ENCODE measurements around the gene DNASE1L3. TPM values are rescaled to one million over a fixed set of nuclear protein-coding genes. Genes with fewer than 3 reads are reported as not detected.
A peak's percentile ranks its signal among the peaks of the same experiment; 100 is the strongest.

Gene DNASE1L3
- total and polyA plus RNA-seq, 2 experiments from 2014 or later = not detected

- TF ChIP-seq NANOG (IDR thresholded peaks at IDR 0.05; ENCODE audit: borderline replicate concordance) (no peak), CREB1 (CRISPR knock-in tag; IDR thresholded peaks at IDR 0.05; ENCODE audit: low read depth) (no peak), POLR2AphosphoS5 (IDR thresholded peaks at IDR 0.05; ENCODE audit: low read depth) (no peak), EZH2 (IDR thresholded peaks at IDR 0.05; ENCODE audit: low read depth, unreplicated experiment) (no peak), ZNF331 (CRISPR knock-in tag; IDR thresholded peaks at IDR 0.05; ENCODE audit: low read depth) (no peak), CTCF (conservative IDR thresholded peaks at IDR 0.05; ENCODE audit: low read depth in 2 of 2) (no peak), REST (IDR thresholded peaks at IDR 0.05; ENCODE audit: unreplicated experiment) (no peak), JUNB (IDR thresholded peaks at IDR 0.05; ENCODE audit: unreplicated experiment) (no peak)
- Mint-ChIP-seq H3K4me3 (no peak overlapping the region), H3K36me3 (ENCODE audit: low read depth) (peaks cover 44% of the 10 kb centered on the region), H3K27me3 (ENCODE audit: insufficient read depth, low read depth, poor library complexity) (peaks cover 21% of the 10 kb centered on the region), H3K27ac (no peak overlapping the region), H3K9me3 (no peaks in the 10 kb centered on the region; the same call in 2 of the 3 replicates), H3K4me1 (peaks cover 9% of the 10 kb centered on the region)
- Histone ChIP-seq H3K9me2 (ENCODE audit: insufficient read depth) (no peaks in the 10 kb centered on the region), H3K36me3 (ENCODE audit: insufficient read depth) (peaks cover 7% of the 10 kb centered on the region), H4K20me1 (replicated peaks; ENCODE audit: insufficient read depth) (peaks cover 10% of the 10 kb centered on the region; the same call in 1 of the 2 replicates), H3K27me3 (ENCODE audit: insufficient read depth) (no peaks in the 10 kb centered on the region), H3K79me2 (replicated peaks; ENCODE audit: insufficient read depth) (no peaks in the 10 kb centered on the region), H3K4me1 (ENCODE audit: insufficient read depth) (peaks cover 7% of the 10 kb centered on the region), H2AFZ (no peak overlapping the region), H3K4me3 (no peak overlapping the region), H3K4me2 (no peak overlapping the region), H3K27ac (ENCODE audit: low read depth) (no peak overlapping the region), H3F3A (replicated peaks; ENCODE audit: low read depth) (0 out of 2 replicates have a peak, but pooled peaks cover 6% of the 10 kb centered on the region)
- DNase-seq (ENCODE audit: low spot score) = no peak
- no peak for ATAC-seq
Observed at GRCh38 chr3:58168498-58168897, 42.3 kb downstream of the DNASE1L3 start.

DNA sequence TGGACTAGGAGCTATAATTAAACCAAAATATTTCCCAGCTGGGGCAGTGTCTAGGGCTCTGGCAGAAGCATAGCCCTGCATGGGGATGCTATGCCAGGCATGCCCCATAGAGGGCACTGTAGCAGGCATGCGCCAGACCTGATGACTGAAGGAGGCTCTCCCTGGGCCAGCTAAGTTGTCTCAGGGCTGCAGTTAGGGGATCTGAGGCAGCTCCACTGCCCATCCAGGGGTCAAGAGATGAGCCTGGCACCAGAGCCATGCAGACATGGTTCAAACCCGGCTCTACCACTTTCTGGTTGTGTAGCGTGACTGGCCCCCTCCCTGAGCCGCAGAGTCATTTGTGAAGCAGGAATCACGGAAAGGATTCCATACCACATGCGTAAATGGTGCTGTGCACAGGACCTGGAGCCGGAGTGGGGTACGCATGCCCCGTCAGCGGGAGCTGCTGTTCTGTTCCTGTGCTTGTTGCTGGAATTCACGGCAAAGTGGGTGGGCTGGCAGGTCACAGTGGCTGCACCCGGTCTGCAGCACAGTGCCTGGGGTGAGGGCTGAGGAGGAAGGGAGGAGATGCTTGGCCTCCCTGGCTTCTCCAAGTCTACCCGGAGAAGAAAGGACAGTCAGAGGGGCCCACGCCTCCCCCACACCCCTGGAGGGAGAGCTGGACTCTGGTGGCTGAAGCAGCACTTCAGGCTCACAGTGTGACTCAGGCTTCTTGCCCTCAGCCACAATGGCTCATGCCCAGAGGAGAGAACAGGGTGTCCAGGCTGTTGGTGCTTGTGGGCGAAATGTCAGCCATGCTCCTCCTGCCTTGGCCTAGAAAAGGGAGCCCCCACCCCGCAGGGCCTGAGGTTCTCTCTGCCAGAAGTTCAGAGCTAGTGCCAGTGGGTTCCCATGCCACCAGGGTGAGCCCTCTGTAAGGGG lies 43.1 kb downstream of the DNASE1L3 start:
- Mint-ChIP-seq H3K9me3 (no peaks in the 10 kb centered on the region; the same call in 2 of the 3 replicates), H3K36me3 (ENCODE audit: low read depth) (peaks cover 49% of the 10 kb centered on the region), H3K4me1 (peaks cover under 1% of the 10 kb centered on the region; the same call in 1 of the 3 replicates), H3K27me3 (ENCODE audit: insufficient read depth, low read depth, poor library complexity) (peaks cover 18% of the 10 kb centered on the region), H3K27ac (peak overlapping the region; percentile 80), H3K4me3 (no peak overlapping the region)
- Histone ChIP-seq H2AFZ (no peak overlapping the region), H3K36me3 (ENCODE audit: insufficient read depth) (peaks cover 11% of the 10 kb centered on the region), H3F3A (replicated peaks; ENCODE audit: low read depth) (no peaks in the 10 kb centered on the region), H3K4me1 (ENCODE audit: insufficient read depth) (no peaks in the 10 kb centered on the region; the same call in none of the 2 replicates), H3K79me2 (replicated peaks; ENCODE audit: insufficient read depth) (no peaks in the 10 kb centered on the region), H3K9me2 (ENCODE audit: insufficient read depth) (no peaks in the 10 kb centered on the region), H4K20me1 (replicated peaks; ENCODE audit: insufficient read depth) (peaks cover 10% of the 10 kb centered on the region; the same call in 1 of the 2 replicates), H3K4me2 (no peak overlapping the region), H3K27me3 (ENCODE audit: insufficient read depth) (no peaks in the 10 kb centered on the region), H3K27ac (ENCODE audit: low read depth) (no peak overlapping the region), H3K4me3 (no peak overlapping the region)
- TF ChIP-seq EZH2 (IDR thresholded peaks at IDR 0.05; ENCODE audit: low read depth, unreplicated experiment) (no peak), CTCF (conservative IDR thresholded peaks at IDR 0.05; ENCODE audit: low read depth in 2 of 2) (peak; percentile 84 to 91)
- ATAC-seq = peak; percentile 95
- DNase-seq (ENCODE audit: low spot score) = peak; percentile 74

Data from GM23338 (cell line).